IMR-90 (cell line): Measurements from ENCODE around the gene HMCES. TPM values are rescaled to one million over a fixed set of nuclear protein-coding genes. Genes with fewer than 3 reads are reported as not detected.

ENCODE experiments used
- ATAC-seq: fragments of 200-7000 bp; cut with Tn5 transposase; 2 replicates; pipeline ENCODE4 v1.9.1; 2020; ENCODE audit warnings: low read depth, mild to moderate bottlenecking, moderate library complexity
- BruUV-seq: library from RNA; stranded (reverse); fragments of 400-500 nt; replicated peaks from 2 replicates; lab custom pipeline; 2021; lab: Mats Ljungman, UMichigan
- CTCF ChIA-PET: fragments of 300-600 bp; formaldehyde crosslinking; extraction: SDS; loops from one replicate; lab custom pipeline; 2021; ENCODE audit warnings: antibody characterized with exemption; lab: Yijun Ruan, JAX
- POLR2A ChIA-PET: fragments of 300-600 bp; sonication (Branson Sonifier 250); formaldehyde crosslinking; loops from one replicate; lab custom pipeline; 2022; ENCODE audit warnings: antibody characterized with exemption; ENCODE audit not compliant: unreplicated experiment; lab: Charles Lee
- DNase-seq: peaks from one replicate; pipeline ENCODE4 v3.0.0; 2013
- H2AFZ ChIP-seq: replicated peaks from 2 replicates; pipeline ENCODE3; 2013; ENCODE audit warnings: low read length, mild to moderate bottlenecking; ENCODE audit not compliant: poor library complexity
- H2AK5ac ChIP-seq: 2 replicates; pipeline ENCODE4 v1.6.1; 2013; ENCODE audit warnings: low read depth, low read length, inconsistent platforms
- H2AK9ac ChIP-seq: replicated peaks from 2 replicates; pipeline ENCODE3; 2013; ENCODE audit warnings: mild to moderate bottlenecking, low read depth, low read length, moderate library complexity; ENCODE audit not compliant: poor library complexity
- H2BK120ac ChIP-seq: 2 replicates; pipeline ENCODE4 v1.6.1; 2013; ENCODE audit warnings: low read depth, low read length, inconsistent platforms
- H2BK15ac ChIP-seq: 3 replicates; pipeline ENCODE4 v1.6.1; 2013; ENCODE audit warnings: low read depth, low read length, inconsistent platforms
- H2BK20ac ChIP-seq: 2 replicates; pipeline ENCODE4 v1.6.1; 2013; ENCODE audit warnings: low read depth, mild to moderate bottlenecking, inconsistent platforms, low read length, moderate library complexity
- H2BK5ac ChIP-seq: 2 replicates; pipeline ENCODE4 v1.6.1; 2013; ENCODE audit warnings: mild to moderate bottlenecking, low read depth, low read length, inconsistent platforms; ENCODE audit not compliant: poor library complexity, severe bottlenecking
- H3K14ac ChIP-seq: replicated peaks from 2 replicates; pipeline ENCODE4 v1.6.1; 2013; ENCODE audit warnings: low read depth, low read length, inconsistent platforms
- H3K18ac ChIP-seq: 2 replicates; pipeline ENCODE4 v1.6.1; 2013; ENCODE audit warnings: low read depth, low read length, control low read depth
- H3K23ac ChIP-seq: 2 replicates; pipeline ENCODE4 v1.6.1; 2013; ENCODE audit warnings: low read depth, low read length, inconsistent platforms
- H3K27ac ChIP-seq: 2 replicates; pipeline ENCODE4 v1.5.1; 2013; ENCODE audit warnings: mild to moderate bottlenecking, control low read depth, low read length; ENCODE audit not compliant: insufficient read depth
- H3K27me3 ChIP-seq: 2 replicates; pipeline ENCODE4 v1.6.1; 2013; ENCODE audit warnings: low read length; ENCODE audit not compliant: control insufficient read depth, insufficient read depth
- H3K36me3 ChIP-seq: 2 replicates; pipeline ENCODE4 v1.6.1; 2013; ENCODE audit warnings: low read length, mixed read lengths; ENCODE audit not compliant: control insufficient read depth, insufficient read depth
- H3K4ac ChIP-seq: 2 replicates; pipeline ENCODE4 v1.6.1; 2013; ENCODE audit warnings: low read depth, low read length, inconsistent platforms
- H3K4me1 ChIP-seq: 2 replicates; pipeline ENCODE4 v1.6.1; 2013; ENCODE audit warnings: low read length, mixed read lengths; ENCODE audit not compliant: control insufficient read depth, insufficient read depth
- H3K4me2 ChIP-seq: 2 replicates; pipeline ENCODE4 v1.6.1; 2013; ENCODE audit warnings: low read depth, mild to moderate bottlenecking, control low read depth, low read length, moderate library complexity
- H3K4me3 ChIP-seq: 2 replicates; pipeline ENCODE4 v1.5.1; 2013; ENCODE audit warnings: low read depth, mild to moderate bottlenecking, control low read depth, low read length, moderate library complexity; ENCODE audit not compliant: insufficient read depth
- H3K56ac ChIP-seq: 2 replicates; pipeline ENCODE4 v1.6.1; 2013; ENCODE audit warnings: low read length, inconsistent platforms; ENCODE audit not compliant: insufficient read depth; ENCODE audit errors: extremely low read depth
- H3K79me1 ChIP-seq, 2 experiments: 2 replicates each; pipeline ENCODE4 v1.6.1; 2013; ENCODE audit warnings: low read length in 2 of 2, inconsistent platforms in 1 of 2, low read depth in 1 of 2
- H3K9ac ChIP-seq: 2 replicates; pipeline ENCODE4 v1.6.1; 2013; ENCODE audit warnings: low read depth, low read length, control low read depth
- H3K9me1 ChIP-seq: 2 replicates; pipeline ENCODE4 v1.6.1; 2013; ENCODE audit warnings: low read length, inconsistent platforms; ENCODE audit not compliant: insufficient read depth
- H3K9me3 ChIP-seq: 2 replicates; pipeline ENCODE4 v1.6.1; 2013; ENCODE audit warnings: low read length; ENCODE audit not compliant: control insufficient read depth, insufficient read depth
- H4K20me1 ChIP-seq: 2 replicates; pipeline ENCODE4 v1.6.1; 2013; ENCODE audit warnings: low read length, inconsistent platforms; ENCODE audit not compliant: insufficient read depth
- H4K5ac ChIP-seq: 2 replicates; pipeline ENCODE4 v1.6.1; 2013; ENCODE audit warnings: mild to moderate bottlenecking, low read depth, low read length, control low read depth
- H4K8ac ChIP-seq, 2 experiments: 2 replicates each; pipeline ENCODE4 v1.6.1; 2013; ENCODE audit warnings: low read depth in 2 of 2, low read length in 2 of 2, control low read depth in 1 of 2, inconsistent platforms in 1 of 2
- H4K91ac ChIP-seq: 2 replicates; pipeline ENCODE4 v1.6.1; 2013; ENCODE audit warnings: low read depth, low read length, inconsistent platforms; ENCODE audit not compliant: insufficient read depth
- BHLHE40 ChIP-seq: fragments of 150-350 bp; IDR thresholded peaks from 2 replicates; pipeline ENCODE4 v1.6.1; 2016; ENCODE audit warnings: mild to moderate bottlenecking, low read depth, low read length
- CEBPB ChIP-seq: IDR thresholded peaks from 2 replicates; pipeline ENCODE4 v1.6.1; 2012; ENCODE audit warnings: low read depth, low read length, improper control_type of control experiment
- CHD1 ChIP-seq: IDR thresholded peaks from 2 replicates; pipeline ENCODE4 v1.6.1; 2012; ENCODE audit warnings: low read depth, low read length, improper control_type of control experiment
- FOS ChIP-seq: fragments of 150-350 bp; IDR thresholded peaks from 2 replicates; pipeline ENCODE4 v1.6.1; 2016; ENCODE audit warnings: low read depth, low read length
- MAFK ChIP-seq: IDR thresholded peaks from 2 replicates; pipeline ENCODE4 v1.6.1; 2012; ENCODE audit warnings: low read depth, low read length, improper control_type of control experiment
- MAZ ChIP-seq: IDR thresholded peaks from 2 replicates; pipeline ENCODE4 v1.6.1; 2012; ENCODE audit warnings: low read depth, mild to moderate bottlenecking, low read length, improper control_type of control experiment, moderate library complexity, borderline replicate concordance
- MXI1 ChIP-seq: IDR thresholded peaks from 2 replicates; pipeline ENCODE4 v1.6.1; 2012; ENCODE audit warnings: low read depth, mild to moderate bottlenecking, low read length, moderate library complexity, borderline replicate concordance
- NFE2L2 ChIP-seq: fragments of 150-350 bp; IDR thresholded peaks from 2 replicates; pipeline ENCODE4 v1.6.1; 2016; ENCODE audit warnings: low read depth, mild to moderate bottlenecking, low read length
- POLR2A ChIP-seq: IDR thresholded peaks from 2 replicates; pipeline ENCODE4 v1.6.1; 2012; ENCODE audit warnings: mild to moderate bottlenecking, low read depth, low read length
- RAD21 ChIP-seq: IDR thresholded peaks from 2 replicates; pipeline ENCODE4 v1.6.1; 2012; ENCODE audit warnings: low read length, improper control_type of control experiment
- RCOR1 ChIP-seq: IDR thresholded peaks from 2 replicates; pipeline ENCODE4 v1.6.1; 2012; ENCODE audit warnings: mild to moderate bottlenecking, low read length, improper control_type of control experiment; ENCODE audit not compliant: insufficient replicate concordance
- RFX5 ChIP-seq: IDR thresholded peaks from 2 replicates; pipeline ENCODE4 v1.8.0; 2012; ENCODE audit warnings: low read depth, mild to moderate bottlenecking, low read length, moderate library complexity
- SMC3 ChIP-seq: fragments of 150-350 bp; IDR thresholded peaks from 2 replicates; pipeline ENCODE4 v1.6.1; 2016; ENCODE audit warnings: low read depth, mild to moderate bottlenecking, antibody characterized with exemption, low read length, moderate library complexity
- WGBS, 2 experiments: methylation state at CpG; one replicate each; pipeline versions ENCODE4 v1.1.5 to v1.1.7; 2013; ENCODE audit warnings: missing lambda C conversion rate in 2 of 2; ENCODE audit not compliant: insufficient read length in 1 of 2; ENCODE audit errors: extremely low coverage in 2 of 2; 5-methylcytosine and 5-hydroxymethylcytosine counted together
- dilution Hi-C: fragments of 300-500 bp; cut with HindIII; formaldehyde crosslinking; loops from one replicate; pipeline ENCODE4 v1.14.3; 2018; ENCODE audit warnings: low sequenced_read_pairs; ENCODE audit not compliant: unreplicated experiment
- in situ Hi-C: fragments of 300-500 bp; cut with MboI; formaldehyde crosslinking; loops from 3 replicates; pipeline ENCODE4 v1.14.3; 2019; ENCODE audit warnings: low sequenced_read_pairs, inconsistent platforms, mixed read lengths
- intact Hi-C: fragments of 100-400 bp; cut with micrococcal nuclease; formaldehyde crosslinking; loops from 2 replicates; pipeline ENCODE4 v1.10.0; 2022
- polyA plus RNA-seq, 3 experiments: library from polyadenylated mRNA; depleted of rRNA; stranded (reverse); fragments of >200 nt; gene quantifications; 2 replicates each; pipeline ENCODE4 v1.2.3, GENCODE V29; 2012; ENCODE audit warnings: low replicate concordance in 1 of 3
- total RNA-seq: library from RNA; depleted of rRNA; stranded (reverse); fragments of >200 nt; gene quantifications from 2 replicates; pipeline ENCODE4 v1.2.3, GENCODE V29; 2012
- TF ChIP-seq, protein P1 (sequence below): fragments of 150-350 bp; IDR thresholded peaks from 2 replicates; pipeline ENCODE4 v1.6.1; 2017; ENCODE audit warnings: mild to moderate bottlenecking, antibody characterized with exemption, low read length, low read depth
- TF ChIP-seq, protein P2 (sequence below): conservative IDR thresholded peaks from 2 replicates; pipeline ENCODE4 v1.5.1; 2012; ENCODE audit warnings: mild to moderate bottlenecking, low read depth, low read length, improper control_type of control experiment
- TF ChIP-seq, protein P3 (sequence below): fragments of 150-350 bp; IDR thresholded peaks from 2 replicates; pipeline ENCODE4 v1.6.1; 2016; ENCODE audit warnings: low read depth, mild to moderate bottlenecking, low read length, moderate library complexity, borderline replicate concordance

HMCES gene
- total and polyA plus RNA-seq, 2 of the 4 experiments (the other 2 are of a cell fraction): 26.0 to 30.5 TPM

DNA sequence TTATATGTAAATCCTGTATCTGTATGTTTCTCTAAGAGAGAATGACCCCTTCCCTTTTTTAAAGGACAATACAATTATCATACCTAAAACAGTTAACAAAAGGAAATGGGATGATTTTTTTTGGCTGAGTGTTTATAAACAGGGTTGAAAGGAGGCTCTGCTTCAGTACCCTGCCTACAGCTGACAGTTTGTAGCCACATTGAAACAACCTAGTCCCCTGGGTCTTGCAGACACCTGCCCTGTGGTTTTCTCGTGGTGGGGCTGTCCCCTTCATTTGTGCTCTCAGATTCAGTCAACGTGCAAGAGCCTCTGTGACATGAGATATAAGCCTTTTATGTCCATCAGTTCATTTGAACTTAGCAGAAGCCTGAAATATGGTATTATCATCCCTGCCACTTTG is 2.3 kb upstream of the HMCES start:
- ChIA-PET CTCF (no interaction called here), POLR2A (no interaction called here)
- Histone ChIP-seq H3K36me3 (peaks cover 45% of the 10 kb centered on the region), H3K9ac (no peak overlapping the region), H4K8ac (no peak overlapping the region), H3K4me2 (no peak overlapping the region), H3K9me1 (peaks cover 6% of the 10 kb centered on the region; the same call in 1 of the 2 replicates), H2AK5ac (no peak overlapping the region), H3K14ac (no peak overlapping the region), H3K4me1 (peaks cover 7% of the 10 kb centered on the region; the same call in 1 of the 2 replicates), H2AFZ (no peak overlapping the region), H3K79me1 (peaks cover 15 to 35% of the 10 kb centered on the region in 2 experiments), H2BK120ac (no peak overlapping the region), H4K91ac (no peak overlapping the region), H3K4me3 (no peak overlapping the region), H3K18ac (no peak overlapping the region), H2AK9ac (no peak overlapping the region), H2BK15ac (no peak overlapping the region), H3K23ac (no peak overlapping the region), H3K56ac (no peak overlapping the region), H4K20me1 (peaks cover 16% of the 10 kb centered on the region), H4K5ac (no peak overlapping the region), H2BK5ac (no peak overlapping the region), H3K27ac (no peak overlapping the region), H3K27me3 (no peaks in the 10 kb centered on the region), H3K9me3 (no peaks in the 10 kb centered on the region), H3K4ac (no peak overlapping the region), H2BK20ac (no peak overlapping the region)
- intact Hi-C loops (no loop called here), in situ Hi-C loops (no loop called here), dilution Hi-C loops (no loop called here)
- DNase-seq (no peak), ATAC-seq (no peak)
- no peak for TF ChIP-seq SMC3
- no peak for TF ChIP-seq MAFK
- TF ChIP-seq, protein P1, sequence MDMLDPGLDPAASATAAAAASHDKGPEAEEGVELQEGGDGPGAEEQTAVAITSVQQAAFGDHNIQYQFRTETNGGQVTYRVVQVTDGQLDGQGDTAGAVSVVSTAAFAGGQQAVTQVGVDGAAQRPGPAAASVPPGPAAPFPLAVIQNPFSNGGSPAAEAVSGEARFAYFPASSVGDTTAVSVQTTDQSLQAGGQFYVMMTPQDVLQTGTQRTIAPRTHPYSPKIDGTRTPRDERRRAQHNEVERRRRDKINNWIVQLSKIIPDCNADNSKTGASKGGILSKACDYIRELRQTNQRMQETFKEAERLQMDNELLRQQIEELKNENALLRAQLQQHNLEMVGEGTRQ: no peak
- no peak for TF ChIP-seq RCOR1
- TF ChIP-seq, protein P2, sequence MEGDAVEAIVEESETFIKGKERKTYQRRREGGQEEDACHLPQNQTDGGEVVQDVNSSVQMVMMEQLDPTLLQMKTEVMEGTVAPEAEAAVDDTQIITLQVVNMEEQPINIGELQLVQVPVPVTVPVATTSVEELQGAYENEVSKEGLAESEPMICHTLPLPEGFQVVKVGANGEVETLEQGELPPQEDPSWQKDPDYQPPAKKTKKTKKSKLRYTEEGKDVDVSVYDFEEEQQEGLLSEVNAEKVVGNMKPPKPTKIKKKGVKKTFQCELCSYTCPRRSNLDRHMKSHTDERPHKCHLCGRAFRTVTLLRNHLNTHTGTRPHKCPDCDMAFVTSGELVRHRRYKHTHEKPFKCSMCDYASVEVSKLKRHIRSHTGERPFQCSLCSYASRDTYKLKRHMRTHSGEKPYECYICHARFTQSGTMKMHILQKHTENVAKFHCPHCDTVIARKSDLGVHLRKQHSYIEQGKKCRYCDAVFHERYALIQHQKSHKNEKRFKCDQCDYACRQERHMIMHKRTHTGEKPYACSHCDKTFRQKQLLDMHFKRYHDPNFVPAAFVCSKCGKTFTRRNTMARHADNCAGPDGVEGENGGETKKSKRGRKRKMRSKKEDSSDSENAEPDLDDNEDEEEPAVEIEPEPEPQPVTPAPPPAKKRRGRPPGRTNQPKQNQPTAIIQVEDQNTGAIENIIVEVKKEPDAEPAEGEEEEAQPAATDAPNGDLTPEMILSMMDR: no peak
- no peak for TF ChIP-seq CHD1
- TF ChIP-seq MAZ: no peak
- TF ChIP-seq POLR2A: no peak
- TF ChIP-seq MXI1: no peak
- TF ChIP-seq BHLHE40: no peak
- no peak for TF ChIP-seq FOS
- TF ChIP-seq, protein P3, sequence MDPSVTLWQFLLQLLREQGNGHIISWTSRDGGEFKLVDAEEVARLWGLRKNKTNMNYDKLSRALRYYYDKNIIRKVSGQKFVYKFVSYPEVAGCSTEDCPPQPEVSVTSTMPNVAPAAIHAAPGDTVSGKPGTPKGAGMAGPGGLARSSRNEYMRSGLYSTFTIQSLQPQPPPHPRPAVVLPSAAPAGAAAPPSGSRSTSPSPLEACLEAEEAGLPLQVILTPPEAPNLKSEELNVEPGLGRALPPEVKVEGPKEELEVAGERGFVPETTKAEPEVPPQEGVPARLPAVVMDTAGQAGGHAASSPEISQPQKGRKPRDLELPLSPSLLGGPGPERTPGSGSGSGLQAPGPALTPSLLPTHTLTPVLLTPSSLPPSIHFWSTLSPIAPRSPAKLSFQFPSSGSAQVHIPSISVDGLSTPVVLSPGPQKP: no peak
- no peak for TF ChIP-seq RAD21
- TF ChIP-seq NFE2L2: no peak
- TF ChIP-seq RFX5: no peak
- no peak for TF ChIP-seq CEBPB
- no TSS peak for BruUV-seq
- WGBS, 2 experiments: 75% methylated on average over 1 of the region's 2 CpGs; no CpG with 5 or more reads in 1 of the 2 experiments
